ENCODE data around the gene C11orf98. TPM values are rescaled to one million over a fixed set of nuclear protein-coding genes. Genes with fewer than 3 reads are reported as not detected.
"Not testable (repeated sequence)": the region's sequence is repeated elsewhere in the genome, so short reads cannot be mapped to it uniquely, and the experiment has no call there.

Gene C11orf98

DNA sequence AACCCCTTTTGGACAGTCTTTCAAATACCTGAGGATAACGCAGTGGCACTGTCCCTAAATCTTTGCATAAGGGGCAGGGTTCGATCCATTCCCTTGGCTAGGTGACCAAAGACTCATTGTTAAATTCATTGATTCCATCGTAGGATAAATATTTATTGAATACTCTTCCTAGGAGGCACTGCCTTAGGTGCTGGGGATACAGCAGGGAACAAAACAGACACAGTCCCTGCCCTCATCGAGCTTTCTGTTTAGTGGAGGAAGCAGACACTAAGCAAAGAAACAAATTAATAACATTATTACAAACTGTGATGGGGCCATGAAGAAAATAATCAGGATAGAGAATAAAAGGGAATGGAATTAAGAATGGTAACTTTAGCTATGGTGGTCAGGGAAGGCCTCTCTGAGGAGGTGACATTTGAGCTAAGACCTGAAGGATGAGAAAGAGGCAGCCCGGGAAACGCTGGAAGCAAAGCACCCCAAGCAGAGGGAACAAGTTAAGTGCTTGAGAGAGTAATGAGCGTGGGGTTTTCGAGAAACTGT, 43.9 kb downstream of the C11orf98 start:
- peak overlapping the region; percentile 94 for H3K4me2 ChIP-seq (ENCODE audit: low read length)
- H3K9ac ChIP-seq (ENCODE audit: low read depth, low read length) = peak overlapping the region; percentile 82
- H3K9me3 ChIP-seq (replicated peaks; ENCODE audit: low read length) = no peaks in the 10 kb centered on the region
- peak overlapping the region; percentile 78 for H3K4me3 ChIP-seq (ENCODE audit: low read length)
- peaks cover 17% of the 10 kb centered on the region for H3K4me1 ChIP-seq (ENCODE audit: control insufficient read depth, insufficient read depth, low read length)
- H3K36me3 ChIP-seq (ENCODE audit: insufficient read depth, low read length) = peaks cover 15% of the 10 kb centered on the region
- H3K27me3 ChIP-seq (ENCODE audit: control insufficient read depth, insufficient read depth, low read length) = no peaks in the 10 kb centered on the region

DNA sequence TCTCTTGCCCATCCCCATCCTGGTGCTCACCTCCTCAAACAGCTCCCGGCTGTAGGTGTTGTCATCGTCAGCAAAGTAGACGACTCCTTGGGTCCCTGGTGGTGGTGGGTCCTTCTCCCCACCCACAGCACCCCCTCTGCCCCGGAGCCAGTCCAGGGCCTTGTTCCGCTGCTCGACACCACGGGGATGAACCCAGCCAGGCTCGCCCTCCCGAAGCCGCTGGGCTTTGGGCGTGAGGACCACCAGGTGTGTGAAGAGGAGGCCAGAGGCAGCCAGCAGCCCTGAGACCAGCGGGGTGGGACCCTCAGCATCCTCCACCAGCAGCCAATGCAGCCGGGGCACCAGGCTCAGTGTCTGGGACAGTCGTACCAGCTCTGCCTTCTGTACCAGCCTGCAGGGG, 48.1 kb downstream of the C11orf98 start:
- H3K4me1 ChIP-seq (ENCODE audit: control insufficient read depth, insufficient read depth, low read length) = peaks cover 22% of the 10 kb centered on the region
- not testable (repeated sequence) for H3K36me3 ChIP-seq (ENCODE audit: insufficient read depth, low read length); H3K4me2 ChIP-seq (ENCODE audit: low read length); H3K4me3 ChIP-seq (ENCODE audit: low read length); H3K9me3 ChIP-seq (replicated peaks; ENCODE audit: low read length); H3K9ac ChIP-seq (ENCODE audit: low read depth, low read length); H3K27me3 ChIP-seq (ENCODE audit: control insufficient read depth, insufficient read depth, low read length)

DNA sequence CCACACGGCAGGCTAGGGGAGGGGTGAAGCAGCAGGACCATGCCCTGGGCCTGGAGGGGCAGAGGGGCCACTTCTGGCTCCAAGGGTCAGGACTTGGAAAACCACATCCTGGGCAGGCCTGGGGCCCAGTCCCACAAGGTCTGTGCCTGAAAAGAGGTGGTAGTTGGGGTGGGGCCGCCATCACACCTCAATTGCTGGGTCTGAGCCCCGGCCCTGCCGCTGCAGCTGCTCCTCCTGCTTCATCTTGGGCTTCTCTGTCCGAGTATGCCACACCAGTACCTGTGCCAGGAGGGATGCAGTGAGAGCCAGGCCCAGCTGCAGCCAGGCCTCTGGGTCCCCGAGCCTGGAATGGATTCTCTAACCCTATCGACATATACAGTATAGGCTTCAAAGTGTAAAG, 49.5 kb downstream of the C11orf98 start:
- H3K4me3 ChIP-seq (ENCODE audit: low read length) = no peak overlapping the region
- H3K4me1 ChIP-seq (ENCODE audit: control insufficient read depth, insufficient read depth, low read length) = peaks cover 24% of the 10 kb centered on the region
- H3K27me3 ChIP-seq (ENCODE audit: control insufficient read depth, insufficient read depth, low read length) = no peaks in the 10 kb centered on the region
- H3K9me3 ChIP-seq (replicated peaks; ENCODE audit: low read length) = no peaks in the 10 kb centered on the region
- H3K9ac ChIP-seq (ENCODE audit: low read depth, low read length) = no peak overlapping the region
- no peak overlapping the region for H3K4me2 ChIP-seq (ENCODE audit: low read length)
- H3K36me3 ChIP-seq (ENCODE audit: insufficient read depth, low read length) = peaks cover 10% of the 10 kb centered on the region

GRCh38 chr11:62614275-62614674, 50.7 kb downstream of the C11orf98 start:
- Histone ChIP-seq H3K27me3 (ENCODE audit: control insufficient read depth, insufficient read depth, low read length) (no peaks in the 10 kb centered on the region), H3K4me3 (ENCODE audit: low read length) (no peak overlapping the region), H3K36me3 (ENCODE audit: insufficient read depth, low read length) (peaks cover 20% of the 10 kb centered on the region), H3K4me2 (ENCODE audit: low read length) (no peak overlapping the region), H3K4me1 (ENCODE audit: control insufficient read depth, insufficient read depth, low read length) (peaks cover 21% of the 10 kb centered on the region), H3K9me3 (replicated peaks; ENCODE audit: low read length) (no peaks in the 10 kb centered on the region), H3K9ac (ENCODE audit: low read depth, low read length) (no peak overlapping the region)

DNA sequence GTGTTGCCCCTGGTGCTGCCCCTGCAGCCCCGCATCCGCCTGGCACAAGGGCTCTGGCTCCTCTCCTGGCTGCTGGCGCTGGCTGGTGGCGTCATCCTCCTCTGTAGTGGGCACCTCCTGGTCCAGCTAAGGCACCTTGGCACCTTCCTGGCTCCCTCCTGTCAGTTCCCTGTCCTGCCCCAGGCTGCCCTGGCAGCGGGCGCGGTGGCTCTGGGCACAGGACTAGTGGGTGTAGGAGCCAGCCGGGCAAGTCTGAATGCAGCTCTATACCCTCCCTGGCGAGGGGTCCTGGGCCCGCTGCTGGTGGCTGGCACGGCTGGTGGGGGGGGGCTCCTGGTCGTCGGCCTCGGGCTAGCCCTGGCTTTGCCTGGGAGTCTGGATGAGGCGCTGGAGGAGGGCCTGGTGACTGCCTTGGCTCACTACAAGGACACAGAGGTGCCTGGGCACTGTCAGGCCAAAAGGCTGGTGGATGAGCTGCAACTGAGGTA, 51.7 kb downstream of the C11orf98 start:
- Histone ChIP-seq H3K4me1 (ENCODE audit: control insufficient read depth, insufficient read depth, low read length) (peaks cover 21% of the 10 kb centered on the region), H3K36me3 (ENCODE audit: insufficient read depth, low read length) (peaks cover 29% of the 10 kb centered on the region), H3K27me3 (ENCODE audit: control insufficient read depth, insufficient read depth, low read length) (no peaks in the 10 kb centered on the region), H3K9ac (ENCODE audit: low read depth, low read length) (peak overlapping the region; percentile 88), H3K9me3 (replicated peaks; ENCODE audit: low read length) (no peaks in the 10 kb centered on the region), H3K4me2 (ENCODE audit: low read length) (peak overlapping the region; percentile 85), H3K4me3 (ENCODE audit: low read length) (peak overlapping the region; percentile 74)

Small RNA genes lying within 50 kb of the gene (small RNA-seq; reads per million reads assigned to genes)
- not detected for gene SNORA57

Data from skeletal muscle satellite cell (primary cell).